Measurements from ENCODE around the gene RIF1.

The RIF1 gene

GRCh38 chr2:151409601-151410484 is at the start of gene RIF1:
Gene RIF1 (plus strand): TSS chr2:151409902. CDS start chr2:151410424, 522 bp downstream.
- in situ Hi-C loops (cut with MboI; ENCODE audit: low sequenced_read_pairs): no loop called here

GRCh38 chr2:151361674-151362370 is 47.9 kb upstream of the RIF1 start:
- in situ Hi-C loops (cut with MboI; ENCODE audit: low sequenced_read_pairs): no loop called here

GRCh38 chr2:151363709-151364108 is 46.0 kb upstream of the RIF1 start:
- in situ Hi-C loops (cut with MboI; ENCODE audit: low sequenced_read_pairs): no loop called here

DNA sequence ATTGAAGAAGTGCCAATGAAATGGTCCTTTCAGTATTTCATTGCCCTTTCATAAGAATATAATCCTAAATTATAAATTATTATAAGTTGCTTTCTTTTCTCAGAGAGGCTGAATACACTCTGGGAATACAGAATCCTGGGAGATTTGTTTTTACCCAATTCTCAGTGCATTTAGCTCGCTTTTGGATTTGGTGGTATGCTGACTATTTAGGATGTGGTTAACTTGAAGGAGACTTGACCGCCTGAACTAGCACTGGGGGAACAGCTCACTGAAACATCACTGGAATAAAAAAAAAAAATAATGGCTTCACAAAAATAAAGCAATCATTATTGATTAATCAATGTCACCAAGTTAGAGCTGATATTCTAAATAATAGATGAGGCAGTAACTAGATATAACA is 42.1 kb upstream of the RIF1 start:
- in situ Hi-C loops (cut with MboI; ENCODE audit: low sequenced_read_pairs): no loop called here

GRCh38 chr2:151374436-151374835 is 35.3 kb upstream of the RIF1 start:
- in situ Hi-C loops (cut with MboI; ENCODE audit: low sequenced_read_pairs): no loop called here

DNA sequence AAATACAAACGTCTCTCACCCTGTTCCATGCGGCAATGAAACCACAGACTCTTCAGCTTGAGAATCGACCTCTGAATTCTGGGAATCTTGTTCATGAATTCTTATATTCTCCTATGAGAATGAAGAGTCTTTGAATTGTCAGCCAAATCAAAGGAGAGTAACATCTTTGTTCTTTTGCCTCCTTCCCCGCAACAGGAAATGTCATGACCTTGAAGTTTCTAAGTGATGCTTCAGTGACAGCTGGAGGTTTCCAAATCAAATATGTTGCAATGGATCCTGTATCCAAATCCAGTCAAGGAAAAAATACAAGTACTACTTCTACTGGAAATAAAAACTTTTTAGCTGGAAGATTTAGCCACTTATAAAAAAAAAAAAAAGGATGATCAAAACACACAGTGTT is 30.5 kb upstream of the RIF1 start:
- in situ Hi-C loops (cut with MboI; ENCODE audit: low sequenced_read_pairs): no loop called here

GRCh38 chr2:151380580-151381235 is 29.0 kb upstream of the RIF1 start:
- in situ Hi-C loops (cut with MboI; ENCODE audit: low sequenced_read_pairs): no loop called here

DNA sequence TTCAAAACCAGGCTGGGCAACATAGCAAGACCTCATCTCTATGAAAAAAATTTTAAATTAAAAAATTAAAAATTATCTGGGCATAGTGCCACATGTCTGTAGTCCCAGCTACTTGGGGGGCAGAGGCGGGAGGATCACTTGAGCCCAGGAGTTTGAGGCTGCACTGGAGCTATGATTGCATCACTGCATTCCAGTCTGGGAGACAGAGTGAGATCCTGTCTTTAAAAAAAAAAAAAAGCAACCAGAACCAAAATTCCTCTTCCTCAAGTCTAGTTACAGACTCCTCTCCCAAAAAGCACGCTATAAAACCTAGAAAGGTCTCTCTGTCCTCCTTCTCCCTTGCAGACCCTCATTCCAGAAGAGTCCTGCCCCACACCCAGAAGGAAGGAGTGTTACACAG is 28.4 kb upstream of the RIF1 start:
- in situ Hi-C loops (cut with MboI; ENCODE audit: low sequenced_read_pairs): no loop called here

DNA sequence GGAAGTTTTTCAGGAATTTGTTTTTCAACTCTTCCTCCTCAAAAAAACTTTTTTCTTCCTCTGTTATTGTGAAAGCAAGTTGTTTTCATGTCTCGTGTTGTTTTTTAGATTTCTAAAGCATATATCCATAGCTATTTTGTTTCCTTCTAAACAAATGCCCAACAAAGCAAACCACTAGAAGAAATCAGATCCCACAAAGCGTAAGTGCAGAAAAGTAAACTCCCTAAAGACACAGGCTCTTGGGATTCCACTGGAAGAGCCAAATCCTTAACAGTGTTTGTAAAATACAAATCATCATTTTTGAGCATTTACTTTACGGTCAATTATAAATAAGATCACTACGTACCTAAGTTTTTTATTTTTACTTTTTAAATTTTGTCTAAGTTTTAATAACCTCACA is 21.7 kb upstream of the RIF1 start:
- in situ Hi-C loops (cut with MboI; ENCODE audit: low sequenced_read_pairs): no loop called here

GRCh38 chr2:151391436-151391835 is 18.3 kb upstream of the RIF1 start:
- in situ Hi-C loops (cut with MboI; ENCODE audit: low sequenced_read_pairs): no loop called here

DNA sequence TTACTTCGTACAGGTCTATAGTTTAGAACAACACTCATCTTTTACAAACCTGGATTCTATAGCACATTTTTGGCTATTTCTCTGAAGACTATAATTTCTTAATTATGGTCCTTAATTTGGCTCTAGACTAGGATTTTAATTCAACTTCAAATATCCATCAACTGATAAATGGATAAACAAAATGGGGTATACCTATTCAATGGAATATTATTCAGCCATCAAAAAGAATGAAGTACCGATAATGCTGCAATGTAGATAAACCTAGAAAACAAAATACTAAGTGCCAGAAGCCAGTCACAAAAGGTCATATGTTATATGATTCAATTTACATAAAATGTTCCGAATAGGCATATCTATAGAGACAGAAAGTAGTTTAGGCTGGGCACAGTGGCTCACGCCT is 15.2 kb upstream of the RIF1 start:
- in situ Hi-C loops (cut with MboI; ENCODE audit: low sequenced_read_pairs): no loop called here

GRCh38 chr2:151395509-151396374 is 14.0 kb upstream of the RIF1 start:
- in situ Hi-C loops (cut with MboI; ENCODE audit: low sequenced_read_pairs): no loop called here

DNA sequence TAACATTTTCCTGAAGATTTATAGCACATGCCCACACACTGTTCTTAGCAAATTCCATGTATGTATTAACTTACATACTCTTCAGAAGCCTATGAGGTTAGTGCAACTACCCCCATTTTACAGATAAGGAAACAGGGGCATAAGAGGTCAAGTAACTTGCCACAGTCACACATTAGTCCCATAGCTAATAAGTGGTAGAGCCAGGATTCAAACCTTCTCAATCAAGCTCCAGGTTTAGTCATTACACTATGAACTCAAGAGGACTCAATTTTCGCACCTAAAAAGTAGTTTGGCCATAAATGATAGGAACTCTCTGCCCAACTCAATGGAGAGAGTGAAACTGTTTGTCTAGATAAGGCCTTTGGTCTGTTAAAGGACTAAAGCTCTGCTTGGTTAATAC is 9.7 kb upstream of the RIF1 start:
- in situ Hi-C loops (cut with MboI; ENCODE audit: low sequenced_read_pairs): no loop called here

DNA sequence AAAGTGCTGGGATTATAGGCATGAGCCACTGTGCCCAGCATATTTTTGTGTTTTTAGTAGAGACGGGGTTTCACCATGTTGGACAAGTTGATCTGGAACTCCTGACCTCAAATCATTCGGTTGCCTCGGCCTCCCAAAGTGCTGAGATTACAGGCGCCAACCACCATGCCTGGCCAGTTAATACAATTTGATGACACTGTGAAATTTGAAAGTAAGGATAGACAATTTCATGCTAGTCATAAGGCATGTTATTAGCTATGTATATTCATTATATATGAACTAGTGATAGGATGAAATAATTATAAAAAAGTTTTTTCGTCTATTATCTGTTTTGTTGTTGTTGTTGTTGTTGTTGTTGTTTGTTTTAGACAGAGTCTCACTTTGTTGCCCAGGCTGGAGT is 8.6 kb upstream of the RIF1 start:
- in situ Hi-C loops (cut with MboI; ENCODE audit: low sequenced_read_pairs): no loop called here

DNA sequence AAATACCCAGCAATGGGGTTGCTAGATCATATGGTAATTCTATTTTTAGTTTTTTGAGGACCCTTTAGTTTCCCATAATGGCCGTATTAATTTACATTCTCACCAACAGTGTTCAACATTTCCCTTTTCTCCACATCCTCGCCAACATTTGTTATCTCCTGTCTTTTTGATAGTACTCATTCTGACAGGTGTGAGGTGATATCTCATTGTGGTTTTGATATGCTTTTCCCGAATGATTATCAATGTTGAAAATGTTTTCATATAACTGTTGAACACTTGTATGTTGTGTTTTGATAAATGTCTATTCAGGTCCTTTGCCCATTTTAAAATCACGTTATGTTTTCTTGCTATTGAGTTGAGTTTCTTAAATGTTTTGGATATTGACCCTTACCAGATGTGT is 5.8 kb upstream of the RIF1 start:
- in situ Hi-C loops (cut with MboI; ENCODE audit: low sequenced_read_pairs): no loop called here

GRCh38 chr2:151405376-151405775 is 4.3 kb upstream of the RIF1 start:
- in situ Hi-C loops (cut with MboI; ENCODE audit: low sequenced_read_pairs): no loop called here

DNA sequence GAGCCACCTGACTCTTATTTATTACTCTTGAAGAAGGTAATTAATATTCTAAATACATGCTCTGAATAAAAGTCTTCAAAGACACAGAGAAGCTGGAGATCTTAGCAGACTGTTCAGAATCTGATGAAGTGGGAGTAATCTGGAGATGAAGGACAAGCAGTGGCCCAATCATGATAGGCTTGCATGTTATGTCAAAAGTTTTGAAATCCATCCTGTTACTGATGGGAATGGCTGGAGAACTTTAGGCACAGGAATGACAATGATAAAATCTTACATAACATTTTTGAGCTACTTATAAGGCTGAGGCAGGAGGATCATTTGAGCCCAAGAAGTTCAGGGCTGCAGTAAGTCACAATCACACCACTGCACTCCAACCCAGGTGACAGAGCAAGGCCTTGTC is 2.4 kb upstream of the RIF1 start:
- in situ Hi-C loops (cut with MboI; ENCODE audit: low sequenced_read_pairs): no loop called here

- in situ Hi-C loops (cut with MboI; ENCODE audit: low sequenced_read_pairs): no loop called here
These were observed 708 bp upstream of the RIF1 start for GRCh38 chr2:151408788-151409600.

- in situ Hi-C loops (cut with MboI; ENCODE audit: low sequenced_read_pairs): no loop called here
These were observed 758 bp downstream of the RIF1 start for GRCh38 chr2:151410485-151410834.

DNA sequence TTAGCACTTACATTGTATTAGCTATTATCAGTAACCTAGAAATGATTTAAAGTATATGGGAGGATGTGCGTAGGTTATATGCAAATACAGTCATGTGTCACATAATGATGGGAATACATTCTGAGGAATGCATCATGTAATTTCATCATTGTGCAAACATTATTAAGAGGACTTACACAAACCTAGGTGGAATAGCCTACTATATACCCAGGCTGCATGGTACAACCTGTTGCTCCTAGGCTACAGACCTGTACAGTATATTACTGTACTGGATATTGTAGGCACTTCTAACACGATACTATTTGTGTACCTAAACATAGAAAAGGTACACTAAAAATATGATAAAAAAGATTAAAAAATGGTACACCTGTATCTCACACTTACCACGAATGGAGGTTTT is 7.9 kb downstream of the RIF1 start:
- in situ Hi-C loops (cut with MboI; ENCODE audit: low sequenced_read_pairs): no loop called here
